ACC112 (cell line): ENCODE data around the gene N4BP2L2.

Source experiments
- H2AFZ ChIP-seq: fragments of 200-600 bp; sonication (generic); one replicate; pipeline ENCODE4 v1.6.0; 2017; ENCODE audit warnings: antibody characterized with exemption, low read length; ENCODE audit not compliant: unreplicated experiment
- H3K27ac ChIP-seq: fragments of 200-600 bp; sonication (generic); 2 replicates; pipeline ENCODE4 v1.5.1; 2014; ENCODE audit warnings: low read depth, mild to moderate bottlenecking, antibody characterized with exemption, low read length, moderate library complexity
- H3K27me3 ChIP-seq: fragments of 200-600 bp; sonication (generic); 2 replicates; pipeline ENCODE4 v1.6.1; 2014; ENCODE audit warnings: mild to moderate bottlenecking, antibody characterized with exemption, low read length, moderate library complexity, mixed read lengths; ENCODE audit not compliant: insufficient read depth
- H3K36me3 ChIP-seq: fragments of 200-600 bp; sonication (generic); 2 replicates; pipeline ENCODE4 v1.6.1; 2016; ENCODE audit warnings: mild to moderate bottlenecking, antibody characterized with exemption, low read length, moderate library complexity, mixed read lengths; ENCODE audit not compliant: insufficient read depth
- H3K4me1 ChIP-seq: fragments of 200-600 bp; sonication (generic); one replicate; pipeline ENCODE4 v1.6.1; 2016; ENCODE audit warnings: low read length, mixed read lengths; ENCODE audit not compliant: insufficient read depth, unreplicated experiment, control insufficient read depth
- H3K4me3 ChIP-seq: fragments of 200-600 bp; sonication (generic); 2 replicates; pipeline ENCODE4 v1.5.1; 2014; ENCODE audit warnings: mild to moderate bottlenecking, low read depth, low read length
- H3K79me2 ChIP-seq: fragments of 200-600 bp; sonication (generic); one replicate; pipeline ENCODE4 v1.6.0; 2016; ENCODE audit warnings: low read length; ENCODE audit not compliant: control insufficient read depth, unreplicated experiment, insufficient read depth

The N4BP2L2 gene

DNA sequence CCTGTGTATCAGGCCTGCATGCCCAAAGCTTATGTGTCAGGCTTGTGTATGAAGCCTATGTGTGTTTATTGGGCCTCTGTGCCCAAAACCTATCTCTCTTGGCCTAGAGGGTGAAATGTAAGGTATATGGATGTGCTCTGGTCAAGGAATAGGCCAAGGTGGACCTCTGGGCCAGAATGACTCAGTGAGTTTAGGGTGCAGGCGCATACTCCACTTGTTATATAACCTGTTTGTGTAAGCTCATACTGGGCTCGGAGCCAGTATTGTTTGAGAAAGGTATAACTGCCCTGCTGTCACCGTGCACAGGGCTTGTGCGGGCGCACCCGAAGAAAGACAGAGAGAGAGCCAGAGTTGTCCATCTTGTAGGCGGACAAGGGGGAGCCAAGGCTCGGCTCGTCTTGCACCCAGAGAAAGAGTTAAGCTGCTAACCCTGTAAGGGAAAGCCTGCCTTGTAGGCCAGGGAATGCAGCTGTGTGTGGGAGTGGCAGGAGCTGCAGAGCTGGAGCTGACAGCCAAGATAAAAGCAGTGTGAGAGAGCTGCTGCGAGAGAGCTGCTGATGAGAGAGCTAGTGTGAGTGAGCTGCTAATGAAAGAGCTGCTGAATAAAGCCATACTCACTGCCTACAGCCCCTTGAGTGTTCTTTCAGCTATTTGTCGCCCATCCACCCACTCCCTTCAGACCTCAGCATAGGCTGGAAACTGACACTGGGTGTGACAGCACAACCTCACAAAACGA is 67.2 kb downstream of the N4BP2L2 start:
- Histone ChIP-seq H3K4me3 (no peak overlapping the region), H3K27me3 (no peaks in the 10 kb centered on the region), H2AFZ (no peak overlapping the region), H3K4me1 (no peaks in the 10 kb centered on the region), H3K36me3 (no peaks in the 10 kb centered on the region), H3K27ac (no peak overlapping the region), H3K79me2 (no peaks in the 10 kb centered on the region)

GRCh38 chr13:32468502-32469142 is 70.0 kb downstream of the N4BP2L2 start:
- no peaks in the 10 kb centered on the region for H3K4me1 ChIP-seq
- H3K79me2 ChIP-seq, result no peaks in the 10 kb centered on the region
- H3K27ac ChIP-seq, result no peak overlapping the region
- no peaks in the 10 kb centered on the region; the same call in 1 of the 2 replicates for H3K36me3 ChIP-seq
- H3K4me3 ChIP-seq, result no peak overlapping the region
- H2AFZ ChIP-seq, result no peak overlapping the region
- no peaks in the 10 kb centered on the region for H3K27me3 ChIP-seq

DNA sequence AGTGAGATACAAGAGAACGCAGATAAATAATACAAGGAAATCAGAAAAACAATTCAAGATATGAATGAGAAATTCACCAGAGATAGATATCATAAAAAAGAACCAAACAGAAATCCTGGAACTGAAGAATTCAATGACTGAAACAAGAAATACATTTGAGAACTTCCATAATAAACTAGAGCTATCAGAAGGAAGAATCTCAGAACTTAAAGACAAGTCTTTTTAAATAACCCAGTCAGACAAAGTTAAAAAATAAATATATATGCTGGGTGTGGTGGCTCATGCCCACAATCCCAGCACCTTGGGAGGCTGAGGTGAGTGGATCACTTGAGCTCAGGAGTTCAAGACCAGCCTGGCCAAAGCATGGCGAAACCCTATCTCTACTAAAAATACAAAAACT is 82.0 kb downstream of the N4BP2L2 start:
- Histone ChIP-seq H3K79me2 (no peaks in the 10 kb centered on the region), H3K4me1 (no peaks in the 10 kb centered on the region)

DNA sequence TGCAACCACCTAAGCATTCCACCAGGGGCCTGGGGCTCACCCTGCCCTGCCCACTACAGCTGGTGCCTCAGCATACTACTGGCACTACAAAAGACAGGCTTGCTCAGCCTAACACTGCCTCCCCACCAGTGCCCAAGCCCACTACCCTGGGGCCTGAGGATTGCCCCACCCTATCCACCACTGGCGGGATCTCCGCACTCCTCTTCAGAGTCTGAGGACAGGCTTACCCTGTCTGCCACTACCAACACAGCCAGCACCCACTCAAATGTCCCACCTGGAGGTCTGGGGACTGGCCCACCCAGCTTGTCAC is 83.0 kb downstream of the N4BP2L2 start:
- Histone ChIP-seq H3K36me3 (peaks cover 10% of the 10 kb centered on the region), H3K4me1 (no peaks in the 10 kb centered on the region), H3K79me2 (no peaks in the 10 kb centered on the region), H3K27me3 (no peaks in the 10 kb centered on the region), H2AFZ (no peak overlapping the region), H3K4me3 (no peak overlapping the region), H3K27ac (no peak overlapping the region)

More for the DNA sequence above, 82.0 kb downstream of the N4BP2L2 start:
- Histone ChIP-seq H2AFZ (no peak overlapping the region), H3K36me3 (peaks cover 10% of the 10 kb centered on the region), H3K27ac (no peak overlapping the region), H3K4me3 (no peak overlapping the region), H3K27me3 (no peaks in the 10 kb centered on the region)

DNA sequence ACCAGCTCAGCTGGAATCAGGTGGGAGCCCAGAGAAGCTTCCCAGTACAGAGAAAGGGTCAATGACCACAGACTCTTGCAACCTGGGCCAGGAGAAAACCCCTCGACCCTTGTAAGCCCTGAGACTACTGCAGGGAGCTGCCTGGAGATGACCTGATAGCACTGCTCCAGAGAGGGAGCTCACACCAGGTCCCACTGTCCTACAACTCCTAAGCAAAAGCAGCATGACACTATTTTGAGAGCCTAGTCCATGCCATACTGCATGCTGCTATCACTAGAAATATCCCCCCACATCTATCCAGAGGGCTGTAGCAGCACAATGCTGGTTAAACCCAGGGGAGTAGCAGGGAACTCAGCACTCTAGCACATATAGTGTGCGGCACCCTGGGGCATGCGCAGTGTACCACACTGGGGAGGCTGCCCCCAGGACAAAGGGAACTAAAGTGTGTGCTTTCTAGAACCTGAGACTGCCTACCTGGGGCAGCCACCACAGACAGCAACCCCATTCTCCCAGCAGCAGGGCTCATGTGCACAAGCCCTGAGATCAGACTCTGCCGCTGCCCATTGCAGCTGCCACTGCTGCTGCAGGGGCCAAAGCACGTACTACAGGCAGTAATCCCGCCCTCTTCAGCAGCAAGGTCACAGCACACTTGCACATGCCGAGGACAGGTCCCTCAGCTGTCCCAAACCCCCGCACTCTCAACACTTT is 83.6 kb downstream of the N4BP2L2 start:
- no peaks in the 10 kb centered on the region for H3K79me2 ChIP-seq
- no peaks in the 10 kb centered on the region for H3K4me1 ChIP-seq
- H2AFZ ChIP-seq, result no peak overlapping the region
- no peaks in the 10 kb centered on the region for H3K27me3 ChIP-seq
- H3K4me3 ChIP-seq, result no peak overlapping the region
- peaks cover 10% of the 10 kb centered on the region for H3K36me3 ChIP-seq
- no peak overlapping the region for H3K27ac ChIP-seq

DNA sequence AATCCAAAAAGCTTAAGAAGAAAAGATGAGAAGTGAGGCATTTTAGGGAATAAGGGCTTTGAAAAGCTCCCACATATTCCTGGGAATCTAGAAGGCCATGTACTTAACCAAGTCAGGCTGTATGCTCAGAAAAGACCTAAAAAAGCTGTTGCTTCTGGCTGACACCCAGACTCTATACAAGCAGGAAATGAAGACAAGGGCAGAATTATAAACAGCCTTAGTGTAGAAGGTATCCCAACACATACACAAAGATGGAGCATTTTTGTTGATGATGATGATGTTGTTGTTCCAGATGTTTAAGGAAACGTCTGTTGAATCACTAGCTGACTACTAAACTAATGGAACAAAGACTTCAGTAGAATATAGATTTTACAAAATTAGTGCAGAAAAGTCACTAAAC is 84.6 kb downstream of the N4BP2L2 start:
- Histone ChIP-seq H3K36me3 (peaks cover 10% of the 10 kb centered on the region), H3K27me3 (no peaks in the 10 kb centered on the region)

GRCh38 chr13:32448972-32449371 is 89.6 kb downstream of the N4BP2L2 start:
- Histone ChIP-seq H3K4me3 (no peak overlapping the region), H3K79me2 (no peaks in the 10 kb centered on the region), H3K4me1 (no peaks in the 10 kb centered on the region), H3K36me3 (no peaks in the 10 kb centered on the region), H3K27me3 (no peaks in the 10 kb centered on the region), H2AFZ (no peak overlapping the region), H3K27ac (no peak overlapping the region)

More for the DNA sequence above, 84.6 kb downstream of the N4BP2L2 start:
- Histone ChIP-seq H3K4me1 (no peaks in the 10 kb centered on the region), H2AFZ (no peak overlapping the region), H3K27ac (no peak overlapping the region), H3K4me3 (no peak overlapping the region), H3K79me2 (no peaks in the 10 kb centered on the region)

- Histone ChIP-seq H2AFZ (no peak overlapping the region), H3K4me1 (no peaks in the 10 kb centered on the region), H3K4me3 (no peak overlapping the region), H3K79me2 (no peaks in the 10 kb centered on the region), H3K36me3 (no peaks in the 10 kb centered on the region), H3K27me3 (no peaks in the 10 kb centered on the region), H3K27ac (no peak overlapping the region)
Observed at GRCh38 chr13:32447894-32448623, 90.5 kb downstream of the N4BP2L2 start.

DNA sequence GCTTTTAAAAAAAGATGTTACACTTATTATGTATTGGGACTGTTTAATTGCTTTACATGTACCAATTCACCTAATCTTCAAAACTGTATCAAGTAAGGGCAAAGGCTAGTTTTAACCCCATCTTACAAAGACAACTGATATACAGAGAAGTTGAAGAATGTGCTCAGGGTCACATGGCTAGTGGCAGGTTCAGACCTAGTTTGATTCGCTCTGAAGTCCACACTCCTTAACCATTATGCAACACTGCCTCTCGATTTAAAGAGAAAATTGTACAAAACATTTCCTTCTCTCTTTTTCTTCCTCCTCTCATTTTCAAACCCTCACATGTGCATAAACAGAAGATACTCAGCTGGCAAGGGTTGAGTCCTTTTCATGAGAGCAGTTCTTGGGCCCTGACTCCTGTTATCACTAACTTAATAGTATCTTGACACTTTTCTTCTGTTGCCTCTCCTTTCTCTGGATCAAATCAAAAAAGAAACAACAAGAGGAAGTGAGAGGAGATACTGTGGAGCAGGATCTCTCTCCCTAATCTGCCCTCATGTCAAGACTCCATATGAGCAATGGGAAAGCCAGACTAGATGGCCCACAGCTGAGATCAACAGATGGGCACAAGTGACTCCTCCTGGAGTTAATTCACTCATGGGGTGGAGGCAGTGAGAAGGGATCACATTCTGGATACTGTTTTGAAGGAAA is 91.7 kb downstream of the N4BP2L2 start:
- Histone ChIP-seq H3K4me1 (no peaks in the 10 kb centered on the region), H2AFZ (no peak overlapping the region), H3K27ac (no peak overlapping the region), H3K79me2 (no peaks in the 10 kb centered on the region), H3K4me3 (no peak overlapping the region), H3K36me3 (no peaks in the 10 kb centered on the region), H3K27me3 (no peaks in the 10 kb centered on the region)

DNA sequence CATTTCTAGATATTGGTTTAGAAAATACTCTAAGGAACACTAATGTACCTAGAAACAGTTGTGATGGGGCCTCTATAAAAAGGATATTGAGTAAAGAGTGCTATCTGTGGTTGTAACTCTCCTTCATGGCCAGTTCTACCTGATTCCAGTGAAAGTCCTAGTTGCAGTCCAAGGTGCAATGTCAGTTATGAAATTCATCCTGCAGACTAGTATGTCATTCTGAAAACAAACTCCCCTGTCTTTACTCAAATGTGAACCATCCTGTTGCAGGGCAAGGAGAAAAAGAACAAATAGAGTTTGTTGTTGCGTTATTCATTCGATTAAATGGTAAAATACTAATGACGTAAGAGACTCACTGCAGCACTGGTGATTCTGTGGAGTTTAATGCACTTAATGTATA is 92.4 kb downstream of the N4BP2L2 start:
- Histone ChIP-seq H3K4me3 (no peak overlapping the region), H3K79me2 (no peaks in the 10 kb centered on the region), H3K4me1 (no peaks in the 10 kb centered on the region), H3K27ac (no peak overlapping the region), H2AFZ (no peak overlapping the region), H3K36me3 (no peaks in the 10 kb centered on the region), H3K27me3 (no peaks in the 10 kb centered on the region)
